Naive B cell (primary cell): ENCODE measurements around the gene CEMIP. TPM values are rescaled to one million over a fixed set of nuclear protein-coding genes. Genes with fewer than 3 reads are reported as not detected.
A peak's percentile ranks its signal among the peaks of the same experiment; 100 is the strongest.

Source experiments
- ATAC-seq, 2 donors: fragments of 150-1000 bp; cut with Tn5 transposase; 2 replicates each; pipeline ENCODE4 v1.10.0; 2021; ENCODE audit warnings: low read depth in 2 of 2, mild to moderate bottlenecking in 2 of 2, moderate library complexity in 2 of 2
- DNase-seq: peaks from one replicate; pipeline ENCODE4 v3.0.0; 2022
- H3K27ac Mint-ChIP-seq, 6 donors: one replicate each; pipeline ENCODE4 v1.8.0; 2020 to 2022; ENCODE audit warnings: mild to moderate bottlenecking in 6 of 6, mixed read lengths in 6 of 6, moderate library complexity in 5 of 6, inconsistent platforms in 2 of 6
- H3K27me3 Mint-ChIP-seq, 3 donors: one replicate each; pipeline ENCODE4 v1.8.0; 2021 to 2022; ENCODE audit warnings: mixed read lengths in 3 of 3, mild to moderate bottlenecking in 1 of 3
- H3K36me3 Mint-ChIP-seq, 2 donors: one replicate each; pipeline ENCODE4 v1.8.0; 2020 to 2022; ENCODE audit warnings: mixed read lengths in 2 of 2, inconsistent platforms in 1 of 2, mild to moderate bottlenecking in 1 of 2
- H3K4me1 Mint-ChIP-seq, 3 donors: one replicate each; pipeline ENCODE4 v1.8.0; 2020 to 2022; ENCODE audit warnings: mixed read lengths in 3 of 3, inconsistent platforms in 1 of 3, mild to moderate bottlenecking in 1 of 3, moderate library complexity in 1 of 3
- H3K4me3 Mint-ChIP-seq, 8 donors: one replicate each; pipeline ENCODE4 v1.8.0; 2020 to 2022; ENCODE audit warnings: mild to moderate bottlenecking in 8 of 8, mixed read lengths in 8 of 8, moderate library complexity in 8 of 8, inconsistent platforms in 2 of 8
- H3K9me3 Mint-ChIP-seq, 7 donors: one replicate each; pipeline ENCODE4 v1.8.0; 2020 to 2022; ENCODE audit warnings: mixed read lengths in 7 of 7, mild to moderate bottlenecking in 5 of 7, inconsistent platforms in 2 of 7, moderate library complexity in 1 of 7
- polyA plus RNA-seq, 6 donors: library from polyadenylated mRNA; unstranded; fragments of 300-500 nt; fragmentation: Illumina TruSeq; gene quantifications; one replicate each; pipeline ENCODE4 v1.2.3, GENCODE V29; 2021; ENCODE audit warnings: low read depth in 6 of 6

CEMIP gene
- polyA plus RNA-seq, 6 donors from 2014 or later = 0.03 to 0.12 (median 0.05) TPM; not detected in 3

GRCh38 chr15:80856400-80856799 is 77.2 kb downstream of the CEMIP start:
- ATAC-seq = no peak
- H3K27me3 Mint-ChIP-seq = no peaks in the 10 kb centered on the region
- no peaks in the 10 kb centered on the region for H3K36me3 Mint-ChIP-seq
- no peaks in the 10 kb centered on the region for H3K9me3 Mint-ChIP-seq
- peak overlapping the region in 1 of 6 donors; percentile 0 for H3K27ac Mint-ChIP-seq
- DNase-seq = no peak
- H3K4me3 Mint-ChIP-seq = no peak overlapping the region
- no peaks in the 10 kb centered on the region for H3K4me1 Mint-ChIP-seq

GRCh38 chr15:80856809-80857377 is 77.7 kb downstream of the CEMIP start:
- no peak overlapping the region for H3K4me3 Mint-ChIP-seq
- DNase-seq (no peak), ATAC-seq (no peak)
- no peaks in the 10 kb centered on the region for H3K9me3 Mint-ChIP-seq
- no peaks in the 10 kb centered on the region for H3K27me3 Mint-ChIP-seq
- no peaks in the 10 kb centered on the region for H3K36me3 Mint-ChIP-seq
- H3K27ac Mint-ChIP-seq = no peak overlapping the region
- no peaks in the 10 kb centered on the region for H3K4me1 Mint-ChIP-seq

DNA sequence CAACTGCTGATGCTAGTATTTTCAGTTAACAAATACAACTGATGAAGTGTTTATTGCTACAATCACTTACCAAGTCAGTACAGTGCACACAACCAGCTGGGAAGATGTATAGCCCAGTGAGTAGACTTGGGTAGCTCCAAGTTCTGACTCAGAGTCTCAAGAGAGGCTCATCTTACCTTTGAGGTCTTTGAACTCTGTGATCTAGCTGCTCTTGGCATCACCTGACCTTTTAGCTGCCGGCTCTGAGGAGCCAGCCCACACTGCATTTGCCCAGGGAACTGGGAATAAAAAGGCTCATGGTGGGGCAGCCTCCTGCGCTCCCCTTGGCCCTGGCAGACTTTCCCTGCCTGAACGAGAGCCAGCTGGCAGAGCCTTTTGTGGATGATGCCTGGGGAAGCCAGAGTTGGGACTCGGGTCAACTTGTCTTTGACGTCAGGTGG is 82.6 kb downstream of the CEMIP start:
- Mint-ChIP-seq H3K9me3 (no peaks in the 10 kb centered on the region), H3K27ac (no peak overlapping the region)

GRCh38 chr15:80864666-80865065 is 85.5 kb downstream of the CEMIP start:
- ATAC-seq (no peak), DNase-seq (no peak)
- Mint-ChIP-seq H3K36me3 (no peaks in the 10 kb centered on the region), H3K27me3 (no peaks in the 10 kb centered on the region), H3K4me3 (no peak overlapping the region), H3K9me3 (no peaks in the 10 kb centered on the region), H3K4me1 (no peaks in the 10 kb centered on the region), H3K27ac (no peak overlapping the region)

More for the DNA sequence above, 82.6 kb downstream of the CEMIP start:
- no peaks in the 10 kb centered on the region for H3K27me3 Mint-ChIP-seq
- no peak overlapping the region for H3K4me3 Mint-ChIP-seq
- no peaks in the 10 kb centered on the region for H3K4me1 Mint-ChIP-seq
- H3K36me3 Mint-ChIP-seq = no peaks in the 10 kb centered on the region
- ATAC-seq (no peak), DNase-seq (no peak)

GRCh38 chr15:80866936-80867335 is 87.8 kb downstream of the CEMIP start:
- no peak overlapping the region for H3K4me3 Mint-ChIP-seq
- no peak for ATAC-seq
- DNase-seq = no peak
- peak overlapping the region in 1 of 6 donors; percentile 26 for H3K27ac Mint-ChIP-seq
- H3K9me3 Mint-ChIP-seq = no peaks in the 10 kb centered on the region
- H3K4me1 Mint-ChIP-seq = no peaks in the 10 kb centered on the region
- H3K36me3 Mint-ChIP-seq = no peaks in the 10 kb centered on the region
- H3K27me3 Mint-ChIP-seq = no peaks in the 10 kb centered on the region

DNA sequence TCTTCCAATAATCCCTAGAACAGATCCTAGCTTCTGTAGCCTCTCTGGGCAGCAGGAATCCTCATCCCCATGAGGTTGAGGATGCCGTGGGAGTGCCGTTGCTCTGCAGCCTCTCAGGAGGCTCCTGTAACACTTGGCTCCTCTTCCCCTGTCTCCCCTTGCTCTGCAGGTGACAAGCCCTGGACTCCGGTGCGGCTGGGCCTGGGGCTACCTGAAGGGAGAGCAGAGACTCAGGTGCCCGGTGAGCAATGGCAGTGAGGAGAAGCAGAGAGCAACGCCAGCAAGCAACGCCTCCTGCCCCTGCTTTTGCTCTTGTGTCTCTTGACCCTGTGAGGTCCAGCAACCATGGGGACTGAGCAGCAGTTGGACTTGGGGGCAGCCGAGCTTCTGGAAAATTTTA is 91.2 kb downstream of the CEMIP start:
- H3K36me3 Mint-ChIP-seq = no peaks in the 10 kb centered on the region
- H3K27me3 Mint-ChIP-seq = no peaks in the 10 kb centered on the region
- no peak overlapping the region for H3K27ac Mint-ChIP-seq
- no peaks in the 10 kb centered on the region for H3K9me3 Mint-ChIP-seq
- DNase-seq = no peak
- no peaks in the 10 kb centered on the region for H3K4me1 Mint-ChIP-seq
- no peak for ATAC-seq
- peak overlapping the region in 1 of 8 donors; percentile 58 for H3K4me3 Mint-ChIP-seq

GRCh38 chr15:80870893-80871292 is 91.7 kb downstream of the CEMIP start:
- H3K4me1 Mint-ChIP-seq = no peaks in the 10 kb centered on the region
- DNase-seq (no peak), ATAC-seq (no peak)
- H3K27ac Mint-ChIP-seq = no peak overlapping the region
- H3K4me3 Mint-ChIP-seq = no peak overlapping the region
- no peaks in the 10 kb centered on the region for H3K36me3 Mint-ChIP-seq
- no peaks in the 10 kb centered on the region for H3K9me3 Mint-ChIP-seq
- no peaks in the 10 kb centered on the region for H3K27me3 Mint-ChIP-seq

- H3K27me3 Mint-ChIP-seq = no peaks in the 10 kb centered on the region
- no peaks in the 10 kb centered on the region for H3K9me3 Mint-ChIP-seq
- no peak for ATAC-seq
- H3K4me1 Mint-ChIP-seq = no peaks in the 10 kb centered on the region
- no peaks in the 10 kb centered on the region for H3K36me3 Mint-ChIP-seq
- no peak for DNase-seq
- H3K4me3 Mint-ChIP-seq = no peak overlapping the region
- H3K27ac Mint-ChIP-seq = peak overlapping the region in 1 of 6 donors; percentile 15
Measured at GRCh38 chr15:80871858-80872257, 92.7 kb downstream of the CEMIP start.

DNA sequence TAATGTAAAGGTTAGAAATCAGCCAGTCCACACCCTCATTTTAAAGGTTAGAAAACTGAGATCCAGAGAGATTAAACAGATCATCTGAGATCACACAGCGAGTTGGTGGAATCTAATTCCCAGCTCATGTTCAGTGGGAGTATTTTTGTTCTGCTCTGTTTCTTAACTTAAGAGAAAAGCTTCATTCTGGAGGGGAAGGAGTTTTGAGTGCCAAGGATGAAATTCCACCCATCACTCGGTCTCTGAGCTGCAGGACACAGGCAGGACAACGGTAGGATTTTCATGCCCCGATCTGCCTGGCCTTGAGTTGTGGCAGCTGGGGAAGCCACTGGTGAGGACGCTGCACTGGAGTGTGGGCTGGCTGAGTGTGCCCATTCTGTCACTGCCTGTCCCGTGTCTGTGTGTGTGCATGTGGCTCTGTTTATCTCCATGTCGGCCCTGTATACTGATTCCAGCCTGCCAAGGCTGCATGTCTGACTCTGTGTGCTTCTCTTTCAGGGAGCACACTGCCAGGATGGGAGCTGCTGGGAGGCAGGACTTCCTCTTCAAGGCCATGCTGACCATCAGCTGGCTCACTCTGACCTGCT is 94.3 kb downstream of the CEMIP start:
- no peak overlapping the region for H3K4me3 Mint-ChIP-seq
- H3K4me1 Mint-ChIP-seq = peaks cover 4 to 6% (median 5%) of the 10 kb centered on the region in 3 donors
- H3K36me3 Mint-ChIP-seq = no peaks in the 10 kb centered on the region
- ATAC-seq = no peak
- H3K9me3 Mint-ChIP-seq = peaks cover 0 to 4% (median 0%) of the 10 kb centered on the region in 7 donors
- DNase-seq = no peak
- no peaks in the 10 kb centered on the region for H3K27me3 Mint-ChIP-seq
- no peak overlapping the region for H3K27ac Mint-ChIP-seq

DNA sequence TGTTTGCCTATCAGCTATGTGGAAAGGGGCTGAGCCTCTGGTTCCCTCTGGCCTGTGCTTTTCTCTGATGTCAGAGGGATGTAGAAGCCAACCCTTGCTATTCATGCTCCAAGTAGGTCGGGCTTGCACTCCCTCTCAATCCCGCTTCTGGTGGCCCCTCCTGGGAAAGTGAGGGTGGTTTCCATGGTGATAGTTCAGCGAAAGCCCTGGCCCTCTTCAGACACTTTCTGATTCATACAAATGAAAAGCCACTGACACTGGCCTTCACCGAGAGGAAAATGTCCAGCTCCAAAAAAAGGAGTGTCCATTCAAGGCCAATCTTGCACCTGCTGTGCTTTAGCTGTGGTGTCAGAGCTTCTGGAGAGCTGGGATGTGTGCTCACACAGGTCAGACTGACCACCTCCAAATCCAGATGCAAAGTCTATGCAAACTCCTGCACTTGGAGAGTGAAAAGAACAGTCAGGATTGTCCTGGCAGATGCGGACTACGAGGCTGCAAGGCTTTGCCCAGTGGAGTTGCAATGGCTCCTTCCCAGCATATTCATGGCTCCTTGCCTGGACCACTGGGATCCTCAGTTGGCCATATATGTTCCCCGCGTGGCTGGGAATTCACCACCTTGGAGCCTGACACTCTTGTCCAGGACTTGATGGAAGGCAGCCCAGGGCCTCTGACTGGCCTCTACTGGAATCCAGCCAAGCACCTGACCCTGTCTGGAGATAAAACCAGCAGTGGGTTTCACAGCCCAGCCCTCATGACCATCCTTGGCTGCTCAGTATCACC is 96.6 kb downstream of the CEMIP start:
- no peak overlapping the region for H3K27ac Mint-ChIP-seq
- peaks cover 0 to 4% (median 0%) of the 10 kb centered on the region in 7 donors for H3K9me3 Mint-ChIP-seq
- H3K4me3 Mint-ChIP-seq = no peak overlapping the region
- ATAC-seq (no peak), DNase-seq (no peak)
- H3K36me3 Mint-ChIP-seq = no peaks in the 10 kb centered on the region
- H3K27me3 Mint-ChIP-seq = no peaks in the 10 kb centered on the region
- H3K4me1 Mint-ChIP-seq = peaks cover 4 to 6% (median 5%) of the 10 kb centered on the region in 3 donors

GRCh38 chr15:80876348-80876674 is 97.1 kb downstream of the CEMIP start:
- DNase-seq = no peak
- H3K9me3 Mint-ChIP-seq = peaks cover 0 to 4% (median 0%) of the 10 kb centered on the region in 7 donors
- H3K4me1 Mint-ChIP-seq = peaks cover 4 to 6% (median 5%) of the 10 kb centered on the region in 3 donors
- no peak overlapping the region for H3K27ac Mint-ChIP-seq
- ATAC-seq = no peak
- H3K4me3 Mint-ChIP-seq = no peak overlapping the region
- no peaks in the 10 kb centered on the region for H3K36me3 Mint-ChIP-seq
- no peaks in the 10 kb centered on the region for H3K27me3 Mint-ChIP-seq

DNA sequence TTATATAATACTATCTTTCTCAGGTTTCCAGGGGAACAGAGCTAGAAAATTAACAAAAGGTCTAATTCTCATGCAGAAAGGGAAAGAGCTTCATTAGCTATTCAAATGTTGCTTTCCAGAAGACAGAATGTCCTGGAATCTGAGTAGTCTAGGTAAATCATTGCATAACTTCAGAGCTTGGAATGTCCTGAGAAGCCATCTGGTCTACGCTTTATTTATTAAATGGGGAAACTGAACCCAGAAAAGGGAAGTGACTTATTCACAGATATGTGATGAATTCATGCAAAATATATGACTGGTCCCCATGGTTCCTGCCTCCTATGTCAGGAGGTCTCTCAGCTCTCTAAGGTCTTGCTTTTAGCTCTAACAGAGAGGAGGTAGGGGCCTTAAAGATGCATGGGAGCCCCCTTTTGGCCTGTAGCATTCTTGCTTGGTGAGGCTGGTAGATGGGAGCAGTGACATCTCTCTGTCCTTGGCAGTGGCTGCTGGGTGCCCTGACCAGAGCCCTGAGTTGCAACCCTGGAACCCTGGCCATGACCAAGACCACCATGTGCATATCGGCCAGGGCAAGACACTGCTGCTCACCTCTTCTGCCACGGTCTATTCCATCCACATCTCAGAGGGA is 99.2 kb downstream of the CEMIP start:
- Mint-ChIP-seq H3K27me3 (no peaks in the 10 kb centered on the region), H3K4me3 (no peak overlapping the region), H3K36me3 (no peaks in the 10 kb centered on the region), H3K27ac (peak overlapping the region in 2 of 6 donors; percentile 9 to 48), H3K9me3 (peaks cover 0 to 4% (median 0%) of the 10 kb centered on the region in 7 donors), H3K4me1 (peaks cover 4 to 6% (median 5%) of the 10 kb centered on the region in 3 donors)
- DNase-seq (no peak), ATAC-seq (peak; percentile 63 to 88)

DNA sequence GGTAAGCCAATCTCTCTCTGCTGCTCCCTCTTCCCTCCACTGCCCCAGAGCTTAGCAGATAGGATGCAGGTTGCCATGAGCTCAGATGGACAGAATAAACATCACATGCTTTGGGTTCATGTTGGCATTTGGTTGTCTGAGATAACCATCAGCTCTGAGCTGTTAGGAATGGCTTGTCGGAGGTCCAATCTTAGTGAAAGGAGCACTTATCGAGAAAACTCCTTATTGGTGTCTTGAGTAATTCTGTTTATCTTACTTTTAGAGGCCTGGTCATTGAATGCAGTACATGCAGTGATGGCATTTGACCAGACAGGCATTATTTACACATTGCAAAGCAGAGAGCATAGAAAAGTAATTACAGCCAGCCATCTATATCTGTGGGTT is 99.7 kb downstream of the CEMIP start:
- Mint-ChIP-seq H3K4me3 (no peak overlapping the region), H3K27me3 (no peaks in the 10 kb centered on the region), H3K36me3 (no peaks in the 10 kb centered on the region), H3K9me3 (peaks cover 0 to 4% (median 0%) of the 10 kb centered on the region in 7 donors), H3K4me1 (peaks cover 4 to 6% (median 5%) of the 10 kb centered on the region in 3 donors), H3K27ac (no peak overlapping the region)
- no peak for ATAC-seq
- no peak for DNase-seq

DNA sequence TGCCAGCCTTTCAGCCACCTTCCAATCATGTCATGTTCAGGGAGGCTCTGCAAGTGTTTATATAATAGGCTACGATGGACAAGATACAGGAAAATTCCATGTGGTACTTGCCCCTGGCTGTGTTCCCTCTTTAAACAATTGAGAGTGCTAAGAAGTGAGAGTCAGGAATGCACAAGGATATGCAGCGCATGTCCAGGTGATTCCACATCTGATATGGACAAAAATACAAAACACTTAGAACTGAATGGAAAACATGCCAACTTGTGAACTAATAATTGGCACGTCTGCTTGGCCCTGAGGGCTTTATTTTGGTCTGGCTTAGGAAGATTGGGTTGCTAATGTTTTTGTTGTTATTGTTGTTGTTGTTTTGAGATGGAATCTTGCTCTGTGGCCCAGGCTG is 100.9 kb downstream of the CEMIP start:
- peaks cover 4 to 6% (median 5%) of the 10 kb centered on the region in 3 donors for H3K4me1 Mint-ChIP-seq
- DNase-seq = no peak
- H3K36me3 Mint-ChIP-seq = no peaks in the 10 kb centered on the region
- no peaks in the 10 kb centered on the region for H3K27me3 Mint-ChIP-seq
- no peak for ATAC-seq
- H3K27ac Mint-ChIP-seq = no peak overlapping the region
- H3K9me3 Mint-ChIP-seq = peaks cover 0 to 4% (median 0%) of the 10 kb centered on the region in 7 donors
- H3K4me3 Mint-ChIP-seq = no peak overlapping the region
